HepG2 (cell line): ENCODE data around the gene CITED2. TPM values are rescaled to one million over a fixed set of nuclear protein-coding genes. Genes with fewer than 3 reads are reported as not detected.

Experiments used
- CHCHD3 ChIP-seq: sonication (generic); formaldehyde crosslinking; IDR thresholded peaks from 2 replicates; pipeline ENCODE4 v1.8.0; 2022; ENCODE audit warnings: mild to moderate bottlenecking, missing genetic modification reagents, moderate library complexity
- CHD4 ChIP-seq: fragments of 200-600 bp; sonication (generic); IDR thresholded peaks from 2 replicates; pipeline ENCODE4 v1.7.0; 2017; ENCODE audit warnings: mild to moderate bottlenecking, low read length, borderline replicate concordance
- GTF3A ChIP-seq: sonication (generic); formaldehyde crosslinking; conservative IDR thresholded peaks from 2 replicates; pipeline ENCODE4 v1.4.0; 2020; ENCODE audit warnings: mild to moderate bottlenecking, missing genetic modification reagents
- HNF4G ChIP-seq, 2 experiments: sonication (generic) in 1 of 2; formaldehyde crosslinking in 1 of 2; IDR thresholded peaks; 2 replicates each; pipeline versions ENCODE4 v1.4.0 to v1.6.1; 2011 to 2020; ENCODE audit warnings: borderline replicate concordance in 2 of 2, low read depth in 2 of 2, mild to moderate bottlenecking in 2 of 2, low read length in 1 of 2, missing genetic modification reagents in 1 of 2, moderate library complexity in 1 of 2
- HOMEZ ChIP-seq: IDR thresholded peaks from 2 replicates; pipeline ENCODE4 v1.6.1; 2016; ENCODE audit warnings: low read depth
- MLXIP ChIP-seq: sonication (generic); formaldehyde crosslinking; IDR thresholded peaks from 2 replicates; pipeline ENCODE4 v1.9.0; 2021; ENCODE audit warnings: missing genetic modification reagents, borderline replicate concordance
- NR2F1 ChIP-seq, 2 experiments: fragments of 450-650 bp in 1 of 2; formaldehyde crosslinking in 1 of 2; IDR thresholded peaks; 2 replicates each; pipeline versions ENCODE4 v1.5.0 to v1.6.1; 2016 to 2020; ENCODE audit warnings: mild to moderate bottlenecking in 1 of 2, missing compliant biosample characterization in 1 of 2, missing genetic modification reagents in 1 of 2, moderate library complexity in 1 of 2
- RFXANK ChIP-seq: IDR thresholded peaks from 2 replicates; pipeline ENCODE4 v1.6.1; 2016
- SP4 ChIP-seq: sonication (generic); formaldehyde crosslinking; IDR thresholded peaks from 2 replicates; pipeline ENCODE4 v1.8.1; 2023; ENCODE audit warnings: mild to moderate bottlenecking, missing genetic modification reagents
- TP53 ChIP-seq: sonication (generic); formaldehyde crosslinking; conservative IDR thresholded peaks from 2 replicates; pipeline ENCODE4 v1.4.0; 2020; ENCODE audit warnings: missing genetic modification reagents
- ZFP1 ChIP-seq: IDR thresholded peaks from 2 replicates; pipeline ENCODE4 v1.6.1; 2016
- ZMAT3 ChIP-seq: sonication (generic); formaldehyde crosslinking; conservative IDR thresholded peaks from 2 replicates; pipeline ENCODE4 v1.7.0; 2021; ENCODE audit warnings: missing genetic modification reagents
- ZNF232 ChIP-seq: sonication (generic); formaldehyde crosslinking; IDR thresholded peaks from 2 replicates; pipeline ENCODE4 v1.4.0; 2020; ENCODE audit warnings: missing genetic modification reagents, borderline replicate concordance
- ZNF749 ChIP-seq: sonication (generic); formaldehyde crosslinking; IDR thresholded peaks from 2 replicates; pipeline ENCODE4 v1.8.0; 2022; ENCODE audit warnings: mild to moderate bottlenecking, missing genetic modification reagents, moderate library complexity, borderline replicate concordance
- ZNF841 ChIP-seq: sonication (generic); formaldehyde crosslinking; IDR thresholded peaks from 2 replicates; pipeline ENCODE4 v1.8.1; 2023; ENCODE audit warnings: missing genetic modification reagents, borderline replicate concordance
- ZSCAN12 ChIP-seq: sonication (generic); formaldehyde crosslinking; IDR thresholded peaks from 2 replicates; pipeline ENCODE4 v1.9.0; 2021; ENCODE audit warnings: mild to moderate bottlenecking, missing genetic modification reagents
- ZXDC ChIP-seq: sonication (generic); formaldehyde crosslinking; IDR thresholded peaks from 2 replicates; pipeline ENCODE4 v1.5.0; 2020; ENCODE audit warnings: mild to moderate bottlenecking, missing genetic modification reagents
- polyA plus RNA-seq, 8 experiments: library from polyadenylated mRNA; depleted of rRNA in 3 of 8; stranded (reverse) in 7 of 8; unstranded in 1 of 8; fragments of >200 nt; fragmentation: Illumina TruSeq in 4 of 8; extraction: Trizol in 4 of 8; gene quantifications; 2 replicates each; pipeline versions ENCODE4 v1.2.1 to v1.2.3, GENCODE V29; 2011 to 2016; ENCODE audit warnings: low read depth in 4 of 8, missing spikeins in 1 of 8, mixed read lengths in 1 of 8; ENCODE audit not compliant: insufficient read depth in 1 of 8
- total RNA-seq, 5 experiments: library from RNA; depleted of rRNA; stranded (reverse); fragments of >200 nt; fragmentation: Illumina TruSeq; extraction: Trizol; gene quantifications; 2 replicates each; pipeline ENCODE4 v1.2.3, GENCODE V29; 2016; ENCODE audit warnings: low read depth in 1 of 5
- TF ChIP-seq, protein P1 (sequence below): sonication (generic); formaldehyde crosslinking; IDR thresholded peaks from 2 replicates; pipeline ENCODE4 v1.5.1; 2020; ENCODE audit warnings: mild to moderate bottlenecking, missing genetic modification reagents, moderate library complexity
- TF ChIP-seq, protein P2 (sequence below): sonication (generic); formaldehyde crosslinking; IDR thresholded peaks from 2 replicates; pipeline ENCODE4 v1.8.0; 2022; ENCODE audit warnings: low read depth, missing genetic modification reagents

Gene CITED2
- total and polyA plus RNA-seq, 2 of the 13 experiments (the other 11 are each of a cell fraction or from before 2014, with no cell fraction given), result 17.6 to 57.2 TPM

DNA sequence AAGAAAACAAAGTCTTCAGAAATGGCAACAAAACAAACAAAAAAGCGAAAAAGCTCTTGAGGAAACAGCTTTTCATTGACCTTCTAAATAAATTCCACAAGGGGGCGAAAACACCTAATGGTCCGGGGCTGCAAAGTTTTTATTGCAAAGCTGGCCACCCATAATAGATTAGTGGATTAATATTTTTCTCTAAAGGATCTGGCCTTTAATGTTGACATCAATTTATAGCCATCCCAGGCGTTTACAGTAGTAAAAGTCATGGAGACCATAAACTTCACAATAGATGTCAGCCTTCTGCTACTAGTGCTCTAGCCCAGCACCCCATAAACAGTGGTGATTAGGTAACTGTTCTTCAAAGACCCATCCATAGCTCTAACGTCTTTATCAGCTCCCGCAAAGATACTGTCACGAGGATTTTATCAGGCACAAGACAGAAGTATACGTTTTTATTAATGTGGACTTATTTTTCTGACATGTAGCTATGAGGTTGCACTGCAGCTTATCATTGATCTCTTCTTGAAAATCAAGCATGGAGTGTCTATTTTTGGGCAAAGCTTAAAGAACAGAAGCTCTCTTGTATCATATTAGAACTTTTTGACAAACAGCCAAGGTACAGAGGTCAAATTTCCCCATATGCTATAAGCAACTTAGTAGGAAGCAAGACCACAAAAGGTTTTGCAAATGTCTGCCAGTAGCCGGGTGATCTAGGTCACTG, 4.7 kb downstream of the CITED2 start (continued):
- no peak for TF ChIP-seq MLXIP (CRISPR knock-in tag)
- TF ChIP-seq, protein P1, sequence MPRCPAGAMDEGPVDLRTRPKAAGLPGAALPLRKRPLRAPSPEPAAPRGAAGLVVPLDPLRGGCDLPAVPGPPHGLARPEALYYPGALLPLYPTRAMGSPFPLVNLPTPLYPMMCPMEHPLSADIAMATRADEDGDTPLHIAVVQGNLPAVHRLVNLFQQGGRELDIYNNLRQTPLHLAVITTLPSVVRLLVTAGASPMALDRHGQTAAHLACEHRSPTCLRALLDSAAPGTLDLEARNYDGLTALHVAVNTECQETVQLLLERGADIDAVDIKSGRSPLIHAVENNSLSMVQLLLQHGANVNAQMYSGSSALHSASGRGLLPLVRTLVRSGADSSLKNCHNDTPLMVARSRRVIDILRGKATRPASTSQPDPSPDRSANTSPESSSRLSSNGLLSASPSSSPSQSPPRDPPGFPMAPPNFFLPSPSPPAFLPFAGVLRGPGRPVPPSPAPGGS (CRISPR knock-in tag), result no peak
- no peak for TF ChIP-seq ZFP1 (CRISPR knock-in tag)
- TF ChIP-seq ZNF232, result no peak
- TF ChIP-seq CHD4, result peak; percentile 74; the same call in 1 of the 2 replicates
- peak; percentile 83 for TF ChIP-seq HNF4G (IDR thresholded peaks at IDR 0.05; ENCODE audit: borderline replicate concordance, low read depth, low read length)
- TF ChIP-seq HNF4G (CRISPR knock-in tag; IDR thresholded peaks at IDR 0.05; ENCODE audit: borderline replicate concordance, low read depth), result peak; percentile 63; the same call in 1 of the 2 replicates
- no peak for TF ChIP-seq ZNF841 (CRISPR knock-in tag)
- peak in 1 of 2 experiments; percentile 27; a peak in 1 of 4 replicates for TF ChIP-seq NR2F1 (CRISPR knock-in tag; IDR thresholded peaks at IDR 0.05)
- TF ChIP-seq RFXANK (CRISPR knock-in tag), result no peak
- TF ChIP-seq, protein P2, sequence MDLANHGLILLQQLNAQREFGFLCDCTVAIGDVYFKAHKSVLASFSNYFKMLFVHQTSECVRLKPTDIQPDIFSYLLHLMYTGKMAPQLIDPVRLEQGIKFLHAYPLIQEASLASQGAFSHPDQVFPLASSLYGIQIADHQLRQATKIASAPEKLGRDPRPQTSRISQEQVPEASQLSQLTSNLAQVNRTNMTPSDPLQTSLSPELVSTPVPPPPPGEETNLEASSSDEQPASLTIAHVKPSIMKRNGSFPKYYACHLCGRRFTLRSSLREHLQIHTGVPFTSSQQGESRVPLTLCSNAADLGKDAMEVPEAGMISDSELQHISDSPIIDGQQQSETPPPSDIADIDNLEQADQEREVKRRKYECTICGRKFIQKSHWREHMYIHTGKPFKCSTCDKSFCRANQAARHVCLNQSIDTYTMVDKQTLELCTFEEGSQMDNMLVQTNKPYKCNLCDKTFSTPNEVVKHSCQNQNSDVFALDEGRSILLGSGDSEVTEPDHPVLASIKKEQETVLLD (CRISPR knock-in tag), result no peak
- no peak for TF ChIP-seq TP53
- no peak for TF ChIP-seq ZSCAN12 (CRISPR knock-in tag)
- no peak for TF ChIP-seq SP4
- TF ChIP-seq ZXDC (CRISPR knock-in tag), result no peak
- no peak for TF ChIP-seq ZNF749 (CRISPR knock-in tag)
- TF ChIP-seq GTF3A, result no peak
- TF ChIP-seq CHCHD3 (CRISPR knock-in tag), result no peak
- TF ChIP-seq HOMEZ, result 0 out of 2 replicates have a peak, but pooled peaks have one; percentile 11
- TF ChIP-seq ZMAT3, result no peak
